Measurements from ENCODE around the gene ZFP36L2. TPM values are rescaled to one million over a fixed set of nuclear protein-coding genes. Genes with fewer than 3 reads are reported as not detected.

The ZFP36L2 gene
- total and polyA plus RNA-seq, 10 of the 15 experiments (the other 5 are each of a cell fraction or from before 2014, with no cell fraction given): 4.3 to 64.9 (median 19.5) TPM

GRCh38 chr2:43219383-43220228 lies 6.8 kb downstream of the ZFP36L2 start:
- H3K4me3 ChIP-seq: peak overlapping the region; percentile 81
- peaks cover 42% of the 10 kb centered on the region for H3K79me2 ChIP-seq (ENCODE audit: control insufficient read depth, insufficient read depth, low read length)
- TSS peak; percentile 90 for BruUV-seq (replicated peaks)
- TF ChIP-seq PRDM15 (CRISPR knock-in tag; IDR thresholded peaks at IDR 0.05) (0 out of 2 replicates have a peak, but pooled peaks have one; percentile 46), IKZF2 (IDR thresholded peaks at IDR 0.05) (peak; percentile 83 to 86), IKZF1 (conservative IDR thresholded peaks at IDR 0.05) (peak; percentile 87), TCF12 (IDR thresholded peaks at IDR 0.05; ENCODE audit: low read depth, low read length) (peak; percentile 18), EED (IDR thresholded peaks at IDR 0.05; ENCODE audit: low read depth) (peak; percentile 39; the same call in 1 of the 2 replicates), FOXK2 (IDR thresholded peaks at IDR 0.05) (peak; percentile 34), RAD51 (IDR thresholded peaks at IDR 0.05) (no peak), POLR2AphosphoS2 (IDR thresholded peaks at IDR 0.05; ENCODE audit: low read depth, low read length) (peak; percentile 84; the same call in 1 of the 2 replicates), BACH1 (IDR thresholded peaks at IDR 0.05; ENCODE audit: borderline replicate concordance) (peak; percentile 52; the same call in 1 of the 2 replicates), MTA2 (IDR thresholded peaks at IDR 0.05; ENCODE audit: low read depth) (0 out of 2 replicates have a peak, but pooled peaks have one; percentile 12), JUNB (IDR thresholded peaks at IDR 0.05) (peak; percentile 48; the same call in 1 of the 2 replicates), BCLAF1 (IDR thresholded peaks at IDR 0.05) (no peak), CHD1 (IDR thresholded peaks at IDR 0.05; ENCODE audit: low read depth, low read length) (0 out of 2 replicates have a peak, but pooled peaks have one; percentile 64), ASH2L (IDR thresholded peaks at IDR 0.05; ENCODE audit: borderline replicate concordance, low read depth) (no peak), CREM (IDR thresholded peaks at IDR 0.05; ENCODE audit: low read depth) (peak; percentile 66; the same call in 1 of the 2 replicates), MXI1 (IDR thresholded peaks at IDR 0.05; ENCODE audit: low read depth, low read length) (peak; percentile 82), NBN (IDR thresholded peaks at IDR 0.05) (peak; percentile 96), SMC3 (IDR thresholded peaks at IDR 0.05; ENCODE audit: borderline replicate concordance, low read length) (peak; percentile 13)

More at GRCh38 chr2:43219383-43220228, 6.8 kb downstream of the ZFP36L2 start:
- DNase-seq (ENCODE audit: low read depth, low spot score) (peak; percentile 80), ATAC-seq (peak; percentile 75), FAIRE-seq (peak; percentile 76)
- ChIA-PET SMC1A (ENCODE audit: uncharacterized antibody, unreplicated experiment) (interaction anchor here (0.9 to 11.4 kb wide), 8 partner anchors 8 to 264 kb away, joined by 3 to 147 read pairs (median 15); partner anchors contain the start of gene ZFP36L2), CTCF (interaction anchor here (1.2 to 6.3 kb wide), 9 partner anchors 9 to 264 kb away, joined by 3 to 69 read pairs (median 7); no protein-coding TSS in a partner anchor), POLR2A (interaction anchor here (0.7 to 3.7 kb wide), 8 partner anchors 9 to 407 kb away, joined by 3 to 30 read pairs (median 4); no protein-coding TSS in a partner anchor), RAD21 (ENCODE audit: unreplicated experiment) (interaction anchor here (0.7 to 5.2 kb wide), 13 partner anchors 9 to 265 kb away, joined by 3 to 46 read pairs (median 14); partner anchors contain the start of gene ZFP36L2)
- H2AFZ ChIP-seq (ENCODE audit: control insufficient read depth, low read depth, low read length): peak overlapping the region; percentile 89
- H3K4me2 ChIP-seq (ENCODE audit: control insufficient read depth, insufficient read depth): peak overlapping the region; percentile 99
- H3K27ac ChIP-seq (ENCODE audit: control insufficient read depth, insufficient read depth): peak overlapping the region; percentile 88
- no peaks in the 10 kb centered on the region for H3K27me3 ChIP-seq (replicated peaks in 1 of 2; ENCODE audit: control insufficient read depth in 2 of 2, insufficient read depth in 2 of 2, low read length in 1 of 2)
- intact Hi-C loops (cut with micrococcal nuclease; ENCODE audit: unreplicated experiment): loop anchor here (1.0 to 10.0 kb wide), 4 partner anchors 25 to 365 kb away; no protein-coding TSS in a partner anchor
- H3K4me1 ChIP-seq (ENCODE audit: control insufficient read depth, insufficient read depth, low read length): peaks cover 31% of the 10 kb centered on the region
- H3K36me3 ChIP-seq (ENCODE audit: control insufficient read depth in 2 of 2, insufficient read depth in 2 of 2, low read length in 1 of 2): no peaks in the 10 kb centered on the region; a peak in 3 of 4 replicates
- H3K9me3 ChIP-seq (replicated peaks; ENCODE audit: control insufficient read depth, insufficient read depth, low read length): no peaks in the 10 kb centered on the region
- 1% methylated on average over 32 of the region's 35 CpGs for WGBS (ENCODE audit: insufficient coverage, insufficient replicate concordance, low lambda C conversion rate, missing lambda C conversion rate)
- in situ Hi-C loops (cut with MboI): no loop called here
- peak overlapping the region; percentile 82 for H3K9ac ChIP-seq (ENCODE audit: control insufficient read depth, insufficient read depth, low read length)
- H4K20me1 ChIP-seq (ENCODE audit: control insufficient read depth, insufficient read depth): no peaks in the 10 kb centered on the region
